ENCODE data around the gene GRAMD2A. TPM values are rescaled to one million over a fixed set of nuclear protein-coding genes. Genes with fewer than 3 reads are reported as not detected.

Gene GRAMD2A
- 1 to 10 TPM in 1 of 4 donors, under 1 TPM in 3; 0.16 to 2.6 (median 0.50) TPM for total RNA-seq
- polyA plus RNA-seq = 1 to 10 TPM in 2 of 3 donors, not detected in 1; 2.5 to 4.3 TPM

DNA sequence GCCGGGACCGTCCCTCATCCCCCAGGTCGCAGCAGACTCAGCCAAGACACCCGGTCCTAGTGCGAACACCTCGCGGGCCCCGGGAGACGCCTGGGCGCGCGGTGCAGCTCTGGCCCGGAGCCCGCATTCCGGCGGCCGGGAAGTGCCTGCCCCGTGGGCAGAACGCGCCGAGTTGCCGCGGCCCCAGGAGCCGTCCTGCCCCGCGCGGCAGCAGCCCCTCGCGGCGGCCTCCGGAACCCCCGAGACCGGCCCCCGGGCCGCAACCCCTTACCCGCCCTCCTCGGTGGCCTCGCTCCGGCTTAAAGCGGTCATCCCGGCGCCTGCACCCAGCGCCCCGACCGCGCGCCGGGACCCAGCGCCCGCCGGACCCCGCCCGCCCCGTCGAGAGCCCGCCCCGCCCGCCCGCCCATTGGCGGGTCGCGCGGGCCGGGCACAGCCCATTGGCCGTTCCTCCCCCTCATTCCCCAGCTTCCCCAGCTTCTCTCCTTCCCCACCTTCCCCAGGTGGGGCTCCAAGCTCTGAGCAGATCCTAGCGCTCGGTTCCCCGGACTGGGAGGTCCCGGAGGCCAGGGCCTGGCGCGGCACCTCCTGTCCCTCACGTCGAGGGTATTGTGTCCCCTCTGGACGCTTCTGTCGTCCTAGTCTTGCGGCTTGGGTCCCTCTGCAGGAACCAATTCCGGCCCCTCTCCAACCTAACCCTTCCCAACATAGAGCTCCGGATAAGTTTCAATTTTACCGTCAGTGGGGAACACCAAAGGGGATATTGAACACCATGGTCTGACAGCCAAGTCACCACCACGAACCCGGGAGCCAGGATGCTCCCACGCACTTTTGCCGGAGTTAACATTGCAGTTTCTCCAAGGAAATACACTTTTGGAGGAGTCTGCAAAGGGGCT is at the start of gene GRAMD2A:
Gene GRAMD2A (minus strand): TSS at position 328 of the 896 bp plus-strand sequence.
- peaks cover 0 to 38% (median 16%) of the 10 kb centered on the region in 3 donors for H3K27me3 ChIP-seq
- intact Hi-C loops (cut with DNase I) = loop anchor here (2.0 to 5.0 kb wide), 2 partner anchors 75 to 90 kb away; partner anchors contain the start of gene PARP6
- H3K27ac ChIP-seq = no peak within 1 kb of the TSS
- DNase-seq = no peak
- peaks cover 0 to 11% (median 10%) of the 10 kb centered on the region in 4 donors for H3K4me1 ChIP-seq
- TF ChIP-seq, protein P1, sequence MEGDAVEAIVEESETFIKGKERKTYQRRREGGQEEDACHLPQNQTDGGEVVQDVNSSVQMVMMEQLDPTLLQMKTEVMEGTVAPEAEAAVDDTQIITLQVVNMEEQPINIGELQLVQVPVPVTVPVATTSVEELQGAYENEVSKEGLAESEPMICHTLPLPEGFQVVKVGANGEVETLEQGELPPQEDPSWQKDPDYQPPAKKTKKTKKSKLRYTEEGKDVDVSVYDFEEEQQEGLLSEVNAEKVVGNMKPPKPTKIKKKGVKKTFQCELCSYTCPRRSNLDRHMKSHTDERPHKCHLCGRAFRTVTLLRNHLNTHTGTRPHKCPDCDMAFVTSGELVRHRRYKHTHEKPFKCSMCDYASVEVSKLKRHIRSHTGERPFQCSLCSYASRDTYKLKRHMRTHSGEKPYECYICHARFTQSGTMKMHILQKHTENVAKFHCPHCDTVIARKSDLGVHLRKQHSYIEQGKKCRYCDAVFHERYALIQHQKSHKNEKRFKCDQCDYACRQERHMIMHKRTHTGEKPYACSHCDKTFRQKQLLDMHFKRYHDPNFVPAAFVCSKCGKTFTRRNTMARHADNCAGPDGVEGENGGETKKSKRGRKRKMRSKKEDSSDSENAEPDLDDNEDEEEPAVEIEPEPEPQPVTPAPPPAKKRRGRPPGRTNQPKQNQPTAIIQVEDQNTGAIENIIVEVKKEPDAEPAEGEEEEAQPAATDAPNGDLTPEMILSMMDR (IDR thresholded peaks at IDR 0.05) = no peak
- TF ChIP-seq EP300 (IDR thresholded peaks at IDR 0.05) (no peak), POLR2A (IDR thresholded peaks at IDR 0.05) (no peak), POLR2AphosphoS5 (IDR thresholded peaks at IDR 0.05) (no peak)
- H3K4me3 ChIP-seq = peak within 1 kb of the TSS; percentile 7 to 57 (median 48)
- WGBS, 2 donors = 14% methylated on average over 83 of the region's 83 CpGs
- peaks cover 18 to 42% (median 30%) of the 10 kb centered on the region in 4 donors for H3K36me3 ChIP-seq
- H3K9me3 ChIP-seq = no peaks in the 10 kb centered on the region

GRCh38 chr15:72242775-72243370 is 45.3 kb upstream of the GRAMD2A start:
- Histone ChIP-seq H3K27ac (no peak overlapping the region), H3K36me3 (peaks cover 9 to 80% (median 29%) of the 10 kb centered on the region in 4 donors), H3K27me3 (no peaks in the 10 kb centered on the region), H3K4me1 (peaks cover 0 to 1% (median 0%) of the 10 kb centered on the region in 4 donors), H3K9me3 (no peaks in the 10 kb centered on the region), H3K4me3 (no peak overlapping the region)
- intact Hi-C loops (cut with DNase I) = no loop called here
- TF ChIP-seq POLR2AphosphoS5 (IDR thresholded peaks at IDR 0.05) (no peak), POLR2A (IDR thresholded peaks at IDR 0.05) (no peak), EP300 (IDR thresholded peaks at IDR 0.05) (no peak)
- TF ChIP-seq, protein P1 (IDR thresholded peaks at IDR 0.05) = no peak
- DNase-seq = no peak
- WGBS, 2 donors = 79 to 90% methylated on average over 2 of the region's 2 CpGs

- H3K27me3 ChIP-seq = no peaks in the 10 kb centered on the region
- TF ChIP-seq POLR2AphosphoS5 (IDR thresholded peaks at IDR 0.05) = no peak
- no peak for TF ChIP-seq EP300 (IDR thresholded peaks at IDR 0.05)
- no peak for TF ChIP-seq POLR2A (IDR thresholded peaks at IDR 0.05)
- TF ChIP-seq, protein P1 (IDR thresholded peaks at IDR 0.05) = no peak
- DNase-seq = no peak
- peaks cover 0 to 13% (median 0%) of the 10 kb centered on the region in 4 donors for H3K4me1 ChIP-seq
- H3K36me3 ChIP-seq = peaks cover 9 to 53% (median 29%) of the 10 kb centered on the region in 4 donors
- no peak overlapping the region for H3K4me3 ChIP-seq
- H3K27ac ChIP-seq = no peak overlapping the region
- H3K9me3 ChIP-seq = no peaks in the 10 kb centered on the region
- intact Hi-C loops (cut with DNase I) = no loop called here
These were observed 42.1 kb upstream of the GRAMD2A start for GRCh38 chr15:72239652-72240051.

DNA sequence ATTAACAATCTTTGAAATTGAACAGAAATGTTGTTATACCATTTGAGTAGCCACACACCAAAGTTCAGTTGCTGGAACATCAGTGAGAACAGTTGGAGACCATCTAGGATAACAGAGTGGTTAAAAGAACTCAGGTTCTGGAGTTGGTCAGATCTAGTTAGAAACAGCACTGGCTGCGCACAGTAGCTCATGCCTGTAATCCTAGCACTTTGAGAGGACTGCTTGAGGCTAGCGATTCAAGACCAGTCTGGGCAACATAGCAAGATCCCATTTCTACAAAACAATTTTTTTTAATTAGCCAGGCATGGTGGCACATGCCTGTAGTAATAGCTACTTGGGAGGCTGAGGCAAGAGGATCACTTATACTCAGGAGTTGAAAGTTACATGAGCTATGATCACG is 41.0 kb upstream of the GRAMD2A start:
- Histone ChIP-seq H3K36me3 (peaks cover 9 to 43% (median 24%) of the 10 kb centered on the region in 4 donors), H3K4me1 (peaks cover 0 to 13% (median 0%) of the 10 kb centered on the region in 4 donors), H3K27ac (no peak overlapping the region), H3K9me3 (no peaks in the 10 kb centered on the region), H3K27me3 (no peaks in the 10 kb centered on the region), H3K4me3 (no peak overlapping the region)
- TF ChIP-seq POLR2A (IDR thresholded peaks at IDR 0.05) (no peak), EP300 (IDR thresholded peaks at IDR 0.05) (no peak), POLR2AphosphoS5 (IDR thresholded peaks at IDR 0.05) (no peak)
- TF ChIP-seq, protein P1 (IDR thresholded peaks at IDR 0.05) = no peak
- DNase-seq = no peak
- intact Hi-C loops (cut with DNase I) = no loop called here
- WGBS, 2 donors = 97% methylated on average over 3 of the region's 3 CpGs
